Tibial artery (tissue), 4 donors: ENCODE measurements around the gene DMXL1.

Experiments
- DNase-seq, 2 donors: peaks; one replicate each; pipeline ENCODE4 v3.0.0-alpha.2; 2019
- H3K27ac ChIP-seq, 2 donors: fragments of 200-600 bp; sonication (generic) in 1 of 2; 1 replicate in 1 of 2; 2 replicates in 1 of 2; pipeline ENCODE4 v1.5.1; 2018 to 2019; ENCODE audit warnings: mild to moderate bottlenecking in 1 of 2
- H3K27me3 ChIP-seq, 2 donors: fragments of 200-600 bp; sonication (generic) in 1 of 2; one replicate each; pipeline versions ENCODE4 v1.5.1 to v1.6.0; 2016 to 2019
- H3K36me3 ChIP-seq, 3 donors: fragments of 200-600 bp; sonication (generic) in 2 of 3; one replicate each; pipeline ENCODE4 v1.5.1; 2016 to 2019; ENCODE audit warnings: mild to moderate bottlenecking in 2 of 3
- H3K4me1 ChIP-seq, 4 donors: fragments of 200-600 bp; sonication (generic) in 2 of 4; 1 replicate in 3 of 4; 2 replicates in 1 of 4; pipeline ENCODE4 v1.5.1; 2016 to 2019
- H3K4me3 ChIP-seq, 2 donors: fragments of 200-600 bp; sonication (generic) in 1 of 2; 1 replicate in 1 of 2; 2 replicates in 1 of 2; pipeline ENCODE4 v1.5.1; 2018 to 2019; ENCODE audit warnings: mild to moderate bottlenecking in 2 of 2
- H3K9me3 ChIP-seq, 3 donors: fragments of 200-600 bp; sonication (generic) in 1 of 3; one replicate each; pipeline ENCODE4 v1.5.1; 2016 to 2019
- intact Hi-C: fragments of 100-400 bp; cut with DNase I; formaldehyde crosslinking; loops from one replicate; pipeline ENCODE4 v1.15.0; 2023; ENCODE audit warnings: low total_unique reads
- TF ChIP-seq, protein P1 (sequence below), 2 experiments: fragments of 200-600 bp in 1 of 2; fragments of 450-650 bp in 1 of 2; IDR thresholded peaks; one replicate each; pipeline ENCODE4 v1.5.1; 2017 to 2019; ENCODE audit warnings: antibody characterized with exemption in 2 of 2, mild to moderate bottlenecking in 1 of 2, moderate library complexity in 1 of 2

The DMXL1 gene

DNA sequence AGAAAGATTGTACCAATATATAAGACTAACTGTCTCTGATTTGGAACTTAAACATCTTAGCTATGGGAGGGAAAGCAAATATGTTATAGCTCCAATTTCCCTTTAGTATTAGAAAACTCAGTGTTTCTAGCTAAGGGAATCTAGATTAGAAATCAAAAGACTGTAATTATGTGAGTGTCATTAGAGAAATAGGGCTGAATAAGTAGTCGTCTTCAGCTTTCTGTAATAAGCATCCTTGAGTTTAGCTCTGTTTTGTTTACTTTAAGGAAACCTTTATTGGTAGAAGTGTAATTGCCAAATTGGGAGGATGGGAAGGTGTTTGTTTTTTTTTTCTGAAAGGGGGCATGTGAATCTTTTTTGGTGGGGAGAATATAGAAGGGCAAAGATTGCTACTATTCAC lies 5.2 kb downstream of the DMXL1 start:
- no peaks in the 10 kb centered on the region for H3K27me3 ChIP-seq
- no peaks in the 10 kb centered on the region for H3K36me3 ChIP-seq
- no peaks in the 10 kb centered on the region for H3K9me3 ChIP-seq
- no peak overlapping the region for H3K27ac ChIP-seq
- peaks cover 0 to 79% (median 17%) of the 10 kb centered on the region in 4 donors for H3K4me1 ChIP-seq
- intact Hi-C loops: loop anchor here (10.0 kb wide), 2 partner anchors 91 to 339 kb away; partner anchors contain the start of gene DTWD2
- TF ChIP-seq, protein P1, sequence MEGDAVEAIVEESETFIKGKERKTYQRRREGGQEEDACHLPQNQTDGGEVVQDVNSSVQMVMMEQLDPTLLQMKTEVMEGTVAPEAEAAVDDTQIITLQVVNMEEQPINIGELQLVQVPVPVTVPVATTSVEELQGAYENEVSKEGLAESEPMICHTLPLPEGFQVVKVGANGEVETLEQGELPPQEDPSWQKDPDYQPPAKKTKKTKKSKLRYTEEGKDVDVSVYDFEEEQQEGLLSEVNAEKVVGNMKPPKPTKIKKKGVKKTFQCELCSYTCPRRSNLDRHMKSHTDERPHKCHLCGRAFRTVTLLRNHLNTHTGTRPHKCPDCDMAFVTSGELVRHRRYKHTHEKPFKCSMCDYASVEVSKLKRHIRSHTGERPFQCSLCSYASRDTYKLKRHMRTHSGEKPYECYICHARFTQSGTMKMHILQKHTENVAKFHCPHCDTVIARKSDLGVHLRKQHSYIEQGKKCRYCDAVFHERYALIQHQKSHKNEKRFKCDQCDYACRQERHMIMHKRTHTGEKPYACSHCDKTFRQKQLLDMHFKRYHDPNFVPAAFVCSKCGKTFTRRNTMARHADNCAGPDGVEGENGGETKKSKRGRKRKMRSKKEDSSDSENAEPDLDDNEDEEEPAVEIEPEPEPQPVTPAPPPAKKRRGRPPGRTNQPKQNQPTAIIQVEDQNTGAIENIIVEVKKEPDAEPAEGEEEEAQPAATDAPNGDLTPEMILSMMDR (IDR thresholded peaks at IDR 0.05): no peak
- H3K4me3 ChIP-seq: no peak overlapping the region
- no peak for DNase-seq

DNA sequence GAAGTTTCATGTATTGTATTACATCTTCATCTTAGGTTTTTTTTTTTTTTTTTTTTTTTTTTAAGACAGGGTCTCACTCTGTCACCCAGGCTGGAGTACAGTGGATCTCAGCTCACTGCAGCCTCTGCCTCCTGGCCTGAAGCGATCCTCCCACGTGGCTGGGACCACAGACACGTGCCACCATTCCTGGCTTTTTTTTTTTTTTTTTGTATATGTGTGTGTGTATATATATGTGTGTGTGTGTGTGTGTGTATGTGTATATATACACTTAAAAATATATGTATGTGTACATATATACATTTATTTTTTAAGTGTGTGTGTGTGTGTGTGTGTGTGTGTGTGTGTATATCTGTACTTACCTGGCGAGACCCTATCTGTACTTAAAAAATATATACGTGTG lies 6.6 kb downstream of the DMXL1 start:
- Histone ChIP-seq H3K9me3 (no peaks in the 10 kb centered on the region), H3K27me3 (no peaks in the 10 kb centered on the region), H3K4me3 (no peak overlapping the region), H3K4me1 (peaks cover 0 to 72% (median 15%) of the 10 kb centered on the region in 4 donors), H3K27ac (no peak overlapping the region), H3K36me3 (no peaks in the 10 kb centered on the region)
- intact Hi-C loops: loop anchor here (10.0 kb wide), 2 partner anchors 93 to 337 kb away; partner anchors contain the start of gene DTWD2
- TF ChIP-seq, protein P1 (IDR thresholded peaks at IDR 0.05): no peak
- DNase-seq: no peak

DNA sequence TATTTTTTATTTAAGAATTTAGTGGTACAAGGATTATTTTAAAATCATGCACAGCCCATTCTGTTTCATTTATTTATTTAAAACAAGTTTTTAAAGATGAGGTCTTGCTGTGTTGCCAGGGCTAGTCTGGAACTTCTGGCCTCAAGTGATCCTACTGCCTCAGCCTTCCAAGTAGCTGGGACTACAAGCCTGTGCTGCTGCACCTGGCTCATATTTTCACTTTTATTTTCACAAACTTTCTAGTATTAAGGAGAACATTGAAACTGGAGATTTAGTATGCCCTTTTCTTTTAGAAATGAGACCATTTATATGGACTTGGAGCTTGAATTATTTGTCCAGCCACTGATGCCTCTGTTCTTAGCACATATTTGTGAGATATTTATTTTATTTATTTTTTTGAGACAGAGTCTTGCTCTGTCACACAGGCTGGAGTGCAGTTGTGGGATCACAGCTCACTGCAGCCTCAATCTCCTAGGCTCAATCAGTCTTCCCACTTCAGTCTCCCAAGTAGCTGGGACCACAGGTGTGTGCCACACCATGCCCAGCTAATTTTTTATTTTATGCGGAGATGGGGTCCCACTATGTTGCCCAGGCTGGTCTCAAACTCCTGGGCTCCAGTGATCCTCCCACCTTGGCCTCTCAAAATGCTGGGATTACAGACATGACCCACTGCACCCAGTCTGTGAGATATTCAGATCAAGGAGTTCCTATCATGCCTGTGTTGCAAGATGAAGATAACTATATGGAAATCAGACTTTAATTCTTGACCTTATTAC lies 7.4 kb downstream of the DMXL1 start:
- Histone ChIP-seq H3K27me3 (no peaks in the 10 kb centered on the region), H3K36me3 (no peaks in the 10 kb centered on the region), H3K4me3 (no peak overlapping the region), H3K9me3 (no peaks in the 10 kb centered on the region), H3K4me1 (peaks cover 0 to 64% (median 11%) of the 10 kb centered on the region in 4 donors), H3K27ac (no peak overlapping the region)
- TF ChIP-seq, protein P1 (IDR thresholded peaks at IDR 0.05): no peak
- no peak for DNase-seq
- intact Hi-C loops: loop anchor here (10.0 kb wide), 2 partner anchors 93 to 337 kb away; partner anchors contain the start of gene DTWD2

DNA sequence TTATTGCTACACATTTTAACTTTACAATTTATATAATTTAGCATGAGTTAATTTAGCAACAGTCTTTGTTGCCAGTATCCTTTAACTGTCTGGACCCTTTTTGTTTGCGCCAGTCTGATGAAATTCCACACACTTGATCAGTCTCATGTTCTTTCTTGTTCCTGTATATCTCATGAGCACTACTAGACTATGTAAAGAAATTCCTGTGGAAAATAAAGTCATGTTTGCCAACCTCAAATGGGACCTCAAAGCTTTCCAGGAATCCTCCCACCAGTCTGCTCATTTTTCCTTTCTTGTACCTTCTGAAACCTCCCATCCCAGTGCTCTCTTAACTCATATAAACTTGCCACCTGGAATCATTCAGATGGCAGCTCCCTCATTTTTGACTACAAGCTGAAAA lies 8.0 kb downstream of the DMXL1 start:
- Histone ChIP-seq H3K36me3 (no peaks in the 10 kb centered on the region), H3K27me3 (no peaks in the 10 kb centered on the region), H3K27ac (no peak overlapping the region), H3K9me3 (no peaks in the 10 kb centered on the region), H3K4me1 (peaks cover 0 to 58% (median 8%) of the 10 kb centered on the region in 4 donors), H3K4me3 (no peak overlapping the region)
- no peak for DNase-seq
- TF ChIP-seq, protein P1 (IDR thresholded peaks at IDR 0.05): no peak
- intact Hi-C loops: loop anchor here (10.0 kb wide), 2 partner anchors 94 to 336 kb away; partner anchors contain the start of gene DTWD2

DNA sequence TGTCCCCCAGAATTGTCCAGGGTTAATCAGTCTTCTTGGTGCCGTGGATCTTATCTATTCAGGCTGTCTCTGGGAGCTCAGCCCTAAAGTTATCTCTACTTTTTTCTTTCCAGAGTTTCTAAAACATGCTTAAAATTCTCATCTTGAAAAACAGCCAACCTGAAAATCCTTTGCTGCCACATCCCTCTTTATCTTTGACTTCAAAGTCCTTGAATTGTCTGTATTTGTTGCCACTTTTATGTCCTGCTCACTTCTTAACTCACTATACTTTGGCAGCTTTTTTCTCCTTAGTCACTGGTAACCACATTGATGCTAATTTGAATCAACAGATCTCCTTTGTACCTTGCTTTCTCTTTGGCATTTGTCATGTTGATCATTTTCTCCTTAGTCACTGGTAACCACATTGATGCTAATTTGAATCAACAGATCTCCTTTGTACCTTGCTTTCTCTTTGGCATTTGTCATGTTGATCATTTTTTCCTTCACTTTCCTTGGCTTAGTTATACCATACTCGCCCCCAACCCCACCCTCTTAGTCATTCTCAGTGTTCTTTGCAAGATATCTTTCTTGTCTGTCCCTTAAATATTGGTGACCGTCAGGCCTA lies 8.5 kb downstream of the DMXL1 start:
- intact Hi-C loops: loop anchor here (10.0 kb wide), 2 partner anchors 95 to 335 kb away; partner anchors contain the start of gene DTWD2
- Histone ChIP-seq H3K4me3 (no peak overlapping the region), H3K36me3 (no peaks in the 10 kb centered on the region), H3K9me3 (no peaks in the 10 kb centered on the region), H3K27ac (no peak overlapping the region), H3K4me1 (peaks cover 0 to 52% (median 8%) of the 10 kb centered on the region in 4 donors), H3K27me3 (no peaks in the 10 kb centered on the region)
- TF ChIP-seq, protein P1 (IDR thresholded peaks at IDR 0.05): no peak
- DNase-seq: no peak
